ENCODE results near the gene HEATR5B.

DNA sequence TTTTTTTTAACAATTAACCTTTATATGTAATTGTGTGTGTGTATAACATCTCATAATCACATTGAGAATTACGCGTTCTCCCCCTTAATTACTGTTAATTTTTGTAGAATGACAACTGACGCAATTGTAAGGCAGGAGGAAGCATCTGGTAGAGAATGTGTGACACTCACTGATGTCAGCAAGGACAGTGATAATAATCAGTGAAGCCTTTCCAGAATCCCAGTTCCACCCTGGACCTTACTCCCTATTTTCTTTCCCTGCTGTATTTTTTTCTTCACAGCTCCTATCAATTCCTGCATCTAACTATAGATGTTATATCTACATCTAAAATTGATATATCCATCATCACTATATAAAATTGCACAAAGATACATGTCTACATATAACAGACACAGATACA is 101.7 kb downstream of the HEATR5B start:
- TF ChIP-seq POLR2AphosphoS5 (IDR thresholded peaks at IDR 0.05; ENCODE audit: low read depth, low read length) (no peak), POLR2A (IDR thresholded peaks at IDR 0.05; ENCODE audit: low read depth, low read length) (no peak)
